ENCODE measurements around the gene TMEM181.

Gene TMEM181

DNA sequence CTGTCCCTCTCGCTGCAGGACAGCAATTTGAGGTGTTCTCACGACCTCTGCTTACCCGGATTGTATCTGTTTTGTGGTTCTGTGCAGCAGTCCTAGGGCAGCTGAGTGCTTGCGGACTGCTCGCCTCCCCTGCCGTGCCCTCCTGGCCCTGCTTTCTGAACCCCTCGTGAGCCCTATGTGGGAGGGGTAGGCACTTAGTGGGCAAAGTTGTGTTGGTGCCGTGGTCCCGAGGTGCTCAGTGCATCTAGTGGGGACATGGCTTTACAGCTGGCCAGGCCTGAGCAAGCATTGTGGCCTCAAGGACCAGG lies 5.2 kb downstream of the TMEM181 start:
- no peak for DNase-seq

DNA sequence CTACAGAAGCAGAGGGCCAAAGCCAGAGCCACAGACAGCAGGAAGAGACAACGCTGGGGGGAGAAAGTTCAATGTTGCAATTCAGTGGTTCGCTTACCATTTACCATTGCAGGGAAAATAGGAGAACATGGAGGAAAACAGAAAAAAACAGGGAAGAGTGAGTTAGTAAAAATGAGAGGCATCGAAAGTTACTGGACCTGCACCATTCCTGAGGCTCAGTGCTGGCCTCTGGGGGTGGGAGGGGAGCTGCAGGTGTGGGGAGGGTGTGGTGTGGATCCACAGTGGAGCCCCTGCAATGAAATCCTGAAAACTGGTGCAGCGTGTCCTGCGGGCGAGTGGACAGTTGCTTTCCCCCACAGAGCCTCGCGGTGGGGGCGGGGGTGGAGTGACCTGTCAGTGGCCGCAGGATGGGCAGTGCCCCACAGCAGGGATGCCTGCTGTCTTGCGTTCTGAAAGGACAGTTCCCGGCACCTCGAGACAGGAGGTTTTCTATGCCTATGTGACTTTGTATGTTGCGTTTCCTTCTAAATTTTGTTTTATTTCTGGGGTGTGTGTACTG lies 5.7 kb downstream of the TMEM181 start:
- no peak for DNase-seq

GRCh38 chr6:158566207-158566818 lies 6.4 kb downstream of the TMEM181 start:
- no peak for DNase-seq

GRCh38 chr6:158567152-158567551 lies 7.3 kb downstream of the TMEM181 start:
- no peak for DNase-seq

- DNase-seq = no peak
Observed at GRCh38 chr6:158567871-158568401, 8.0 kb downstream of the TMEM181 start.

- no peak for DNase-seq
Observed at GRCh38 chr6:158568549-158568948, 8.7 kb downstream of the TMEM181 start.

GRCh38 chr6:158569036-158569435 lies 9.1 kb downstream of the TMEM181 start:
- DNase-seq = no peak

GRCh38 chr6:158570681-158570962 lies 10.7 kb downstream of the TMEM181 start:
- DNase-seq = no peak

DNA sequence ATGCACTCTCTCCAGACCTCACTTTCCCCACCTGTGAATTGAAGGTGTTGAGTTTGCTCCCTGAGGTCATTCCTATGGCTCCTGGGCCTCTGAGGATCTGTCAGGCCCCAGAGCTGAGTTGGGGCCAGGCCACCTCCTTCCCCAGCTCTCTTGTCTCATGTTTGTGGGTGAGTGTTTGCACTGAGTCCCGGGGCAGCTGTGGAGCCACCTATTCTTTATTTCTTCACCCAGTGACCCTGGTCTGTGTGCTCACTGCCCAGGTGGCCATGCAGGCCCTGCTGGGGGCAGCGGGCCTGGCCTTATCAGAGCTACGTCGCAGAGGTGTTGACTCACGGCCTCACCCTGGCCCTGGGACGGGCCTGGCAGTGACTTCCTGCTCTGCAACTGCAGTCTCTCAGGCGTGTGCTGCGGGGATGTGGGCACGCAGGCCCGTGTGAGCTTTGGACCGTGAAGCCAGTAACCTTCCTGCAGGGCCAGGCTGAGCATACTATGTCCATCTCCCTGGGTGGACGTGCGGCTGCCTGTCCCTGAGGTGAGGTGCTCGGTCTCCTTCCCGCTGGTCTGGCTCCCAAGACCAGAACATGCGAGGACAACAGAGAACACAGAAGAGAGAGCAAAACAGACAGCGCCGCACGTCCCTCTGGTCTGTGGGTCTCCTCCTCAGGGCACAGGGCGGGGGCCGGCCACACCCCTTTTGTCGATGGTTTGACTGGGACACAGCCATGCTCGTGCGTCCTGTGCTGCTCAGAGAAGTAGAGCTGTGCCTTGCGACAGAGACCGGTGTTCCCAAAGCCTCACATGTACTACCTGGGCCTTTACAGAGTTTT lies 12.1 kb downstream of the TMEM181 start:
- DNase-seq = no peak

GRCh38 chr6:158572653-158573541 lies 13.0 kb downstream of the TMEM181 start:
- no peak for DNase-seq

- no peak for DNase-seq
Observed at GRCh38 chr6:158573542-158573931, 13.6 kb downstream of the TMEM181 start.

GRCh38 chr6:158574800-158575199 lies 14.9 kb downstream of the TMEM181 start:
- DNase-seq = no peak

DNA sequence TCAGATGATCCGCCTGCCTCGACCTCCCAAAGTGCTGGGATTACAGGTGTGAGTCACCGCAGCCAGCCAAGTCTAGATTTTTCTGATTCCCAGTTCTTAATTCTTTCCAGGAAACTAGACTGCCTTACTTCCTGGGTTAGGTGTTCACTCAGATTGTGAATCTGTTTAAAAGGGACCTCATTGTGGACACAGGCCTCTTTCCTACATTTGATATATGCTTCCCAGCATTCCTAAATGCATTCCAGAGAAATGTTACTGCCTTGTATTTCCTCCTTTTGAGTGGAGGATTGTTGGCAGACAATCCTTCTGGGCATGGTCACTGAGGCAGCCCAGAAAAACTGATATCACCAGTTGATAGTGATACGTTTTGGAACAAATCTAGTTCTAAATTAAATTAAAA lies 15.7 kb downstream of the TMEM181 start:
- no peak for DNase-seq

GRCh38 chr6:158584236-158584651 lies 24.4 kb downstream of the TMEM181 start:
- peak in 1 of 2 donors; percentile 16 for DNase-seq

GRCh38 chr6:158586652-158587051 lies 26.8 kb downstream of the TMEM181 start:
- no peak for DNase-seq

- DNase-seq = peak in 1 of 2 donors; percentile 17
Observed at GRCh38 chr6:158589366-158589765, 29.5 kb downstream of the TMEM181 start.

GRCh38 chr6:158591134-158591809 lies 31.4 kb downstream of the TMEM181 start:
- DNase-seq = no peak

- DNase-seq = no peak
Observed at GRCh38 chr6:158591810-158592209, 31.9 kb downstream of the TMEM181 start.

DNA sequence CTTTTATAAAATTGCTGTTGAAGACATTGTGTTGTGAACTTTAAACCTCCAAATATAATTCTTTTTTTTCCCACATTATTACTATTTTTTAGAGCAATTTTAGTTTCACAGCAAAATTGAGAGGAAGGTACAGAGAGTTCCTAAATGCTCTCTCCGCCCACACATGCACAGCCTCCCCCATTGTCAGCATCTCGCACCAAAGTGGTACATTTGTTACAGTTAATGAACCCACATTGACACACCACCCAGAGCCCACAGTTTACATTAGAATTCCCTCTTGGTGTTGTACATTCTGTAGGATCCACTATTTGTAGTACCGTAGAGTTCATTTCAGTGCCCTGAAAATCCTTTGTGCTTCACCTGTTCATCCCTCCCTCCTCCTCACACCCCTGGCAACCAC lies 33.8 kb downstream of the TMEM181 start:
- DNase-seq = no peak

DNA sequence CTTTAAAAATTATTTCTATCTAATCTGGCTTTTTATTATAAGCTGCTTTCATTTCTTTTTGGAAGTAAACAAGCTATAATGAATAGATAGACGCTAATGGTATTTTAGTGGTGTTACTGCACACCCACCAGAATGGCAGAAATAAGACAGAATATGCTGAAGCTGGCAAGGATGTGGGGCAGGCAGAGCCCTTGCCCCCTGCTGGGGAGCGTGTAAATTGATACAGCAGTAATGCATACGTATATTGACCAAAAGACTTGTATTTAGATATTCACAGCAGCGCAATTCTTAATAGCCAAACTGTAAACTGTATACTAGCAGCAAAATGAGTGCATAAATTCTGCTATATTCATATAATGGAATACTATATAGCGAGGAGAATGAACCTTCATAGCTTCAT lies 35.3 kb downstream of the TMEM181 start:
- no peak for DNase-seq

GRCh38 chr6:158596861-158597260 lies 37.0 kb downstream of the TMEM181 start:
- no peak for DNase-seq

- DNase-seq = no peak
Observed at GRCh38 chr6:158597565-158597964, 37.7 kb downstream of the TMEM181 start.

GRCh38 chr6:158599635-158600034 lies 39.7 kb downstream of the TMEM181 start:
- no peak for DNase-seq

Measured in hippocampal formation (tissue), 2 donors.